Sigmoid colon (tissue), 4 donors: ENCODE results near the gene PLCH2.

Experiments
- CTCF ChIP-seq, 4 experiments: fragments of 450-650 bp in 3 of 4; fragments of 200-600 bp in 1 of 4; IDR thresholded peaks; one replicate each; pipeline ENCODE4 v1.5.1; 2016 to 2019; ENCODE audit warnings: antibody characterized with exemption in 4 of 4, mild to moderate bottlenecking in 3 of 4, moderate library complexity in 2 of 4
- EP300 ChIP-seq, 4 donors: sonication (generic); formaldehyde crosslinking; IDR thresholded peaks; one replicate each; pipeline ENCODE4 v1.6.1; 2017; ENCODE audit warnings: antibody characterized with exemption in 4 of 4
- POLR2A ChIP-seq, 2 donors: fragments of 450-650 bp; IDR thresholded peaks; one replicate each; pipeline ENCODE4 v1.6.1; 2016; ENCODE audit warnings: antibody characterized with exemption in 2 of 2, mild to moderate bottlenecking in 2 of 2, moderate library complexity in 2 of 2
- POLR2AphosphoS5 ChIP-seq, 4 donors: sonication (generic); formaldehyde crosslinking; IDR thresholded peaks; one replicate each; pipeline ENCODE4 v1.6.1; 2017; ENCODE audit warnings: antibody characterized with exemption in 4 of 4

DNA sequence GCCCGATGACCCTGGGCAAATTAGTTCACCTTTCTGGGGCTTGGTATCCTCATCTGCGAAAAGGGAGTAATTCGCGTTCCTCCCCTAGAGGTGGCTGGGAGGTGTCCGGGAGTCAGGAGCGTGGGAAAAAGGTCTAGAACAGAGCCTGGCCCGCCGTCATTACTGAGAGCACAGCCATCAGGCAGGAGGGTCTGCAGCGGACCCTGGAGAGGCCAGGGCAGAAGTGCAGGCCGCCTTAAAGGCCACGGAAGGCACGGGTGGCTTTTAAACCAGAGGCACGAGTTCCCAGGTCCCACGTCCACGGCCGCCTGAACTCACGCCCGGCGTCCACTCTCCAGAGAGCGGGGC, 49.5 kb downstream of the PLCH2 start:
- TF ChIP-seq EP300 (IDR thresholded peaks at IDR 0.05) = no peak
- TF ChIP-seq CTCF (IDR thresholded peaks at IDR 0.05) = no peak
- no peak for TF ChIP-seq POLR2A (IDR thresholded peaks at IDR 0.05)
- TF ChIP-seq POLR2AphosphoS5 (IDR thresholded peaks at IDR 0.05) = no peak
